Type B pancreatic cell (in vitro differentiated cells): ENCODE measurements around the gene YIF1B. TPM values are rescaled to one million over a fixed set of nuclear protein-coding genes. Genes with fewer than 3 reads are reported as not detected.

Source experiments
- DNase-seq: peaks from one replicate; pipeline ENCODE4 v3.0.0; 2021; ENCODE audit warnings: mixed read lengths; ENCODE audit not compliant: unreplicated experiment; ENCODE audit errors: extremely low spot score
- H3K27ac Mint-ChIP-seq: 2 replicates; pipeline ENCODE4 v1.8.0; 2021; ENCODE audit warnings: mild to moderate bottlenecking, mixed read lengths
- H3K27me3 Mint-ChIP-seq: 2 replicates; pipeline ENCODE4 v1.8.0; 2021; ENCODE audit warnings: mixed read lengths
- H3K36me3 Mint-ChIP-seq: 2 replicates; pipeline ENCODE4 v1.8.0; 2021; ENCODE audit warnings: mixed read lengths
- H3K4me1 Mint-ChIP-seq: one replicate; pipeline ENCODE4 v1.8.0; 2021; ENCODE audit warnings: mixed read lengths; ENCODE audit not compliant: unreplicated experiment
- H3K4me3 Mint-ChIP-seq: 2 replicates; pipeline ENCODE4 v1.8.0; 2021; ENCODE audit warnings: mild to moderate bottlenecking, mixed read lengths
- H3K9me3 Mint-ChIP-seq: 2 replicates; pipeline ENCODE4 v1.8.0; 2021; ENCODE audit warnings: mixed read lengths
- total RNA-seq: library from RNA; stranded (reverse); gene quantifications from 2 replicates; pipeline ENCODE4 v1.2.1, GENCODE V29; 2021; ENCODE audit warnings: low replicate concordance
- TF ChIP-seq, protein P1 (sequence below): fragments of 200-600 bp; sonication (generic); conservative IDR thresholded peaks from 2 replicates; pipeline ENCODE4 v1.5.0; 2021; ENCODE audit warnings: antibody characterized with exemption, mild to moderate bottlenecking

Gene YIF1B
- total RNA-seq, 1 donor from 2014 or later: 41.0 TPM

- no peak for DNase-seq
- Mint-ChIP-seq H3K27ac (peak overlapping the region; percentile 63), H3K4me3 (peak overlapping the region; percentile 61), H3K27me3 (peaks cover 20% of the 10 kb centered on the region), H3K9me3 (no peaks in the 10 kb centered on the region), H3K36me3 (no peaks in the 10 kb centered on the region), H3K4me1 (peaks cover 30% of the 10 kb centered on the region)
- TF ChIP-seq, protein P1, sequence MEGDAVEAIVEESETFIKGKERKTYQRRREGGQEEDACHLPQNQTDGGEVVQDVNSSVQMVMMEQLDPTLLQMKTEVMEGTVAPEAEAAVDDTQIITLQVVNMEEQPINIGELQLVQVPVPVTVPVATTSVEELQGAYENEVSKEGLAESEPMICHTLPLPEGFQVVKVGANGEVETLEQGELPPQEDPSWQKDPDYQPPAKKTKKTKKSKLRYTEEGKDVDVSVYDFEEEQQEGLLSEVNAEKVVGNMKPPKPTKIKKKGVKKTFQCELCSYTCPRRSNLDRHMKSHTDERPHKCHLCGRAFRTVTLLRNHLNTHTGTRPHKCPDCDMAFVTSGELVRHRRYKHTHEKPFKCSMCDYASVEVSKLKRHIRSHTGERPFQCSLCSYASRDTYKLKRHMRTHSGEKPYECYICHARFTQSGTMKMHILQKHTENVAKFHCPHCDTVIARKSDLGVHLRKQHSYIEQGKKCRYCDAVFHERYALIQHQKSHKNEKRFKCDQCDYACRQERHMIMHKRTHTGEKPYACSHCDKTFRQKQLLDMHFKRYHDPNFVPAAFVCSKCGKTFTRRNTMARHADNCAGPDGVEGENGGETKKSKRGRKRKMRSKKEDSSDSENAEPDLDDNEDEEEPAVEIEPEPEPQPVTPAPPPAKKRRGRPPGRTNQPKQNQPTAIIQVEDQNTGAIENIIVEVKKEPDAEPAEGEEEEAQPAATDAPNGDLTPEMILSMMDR: no peak
These were observed 62.0 kb downstream of the YIF1B start for GRCh38 chr19:38253788-38254187.

Other genes with a start within 250 kb of the YIF1B start
- 0.93 and 12.6 TPM in 2 replicates for gene DPF1, start 91.7 kb downstream of the YIF1B start, total RNA-seq
- gene PPP1R14A, start 59.6 kb downstream of the YIF1B start, total RNA-seq: 14.9 and 20.7 TPM in 2 replicates
- 243 and 526 TPM in 2 replicates for gene SPINT2, start 51.4 kb downstream of the YIF1B start, total RNA-seq
- 46.8 and 270 TPM in 2 replicates for gene C19orf33, start 11.7 kb downstream of the YIF1B start, total RNA-seq
- gene KCNK6, start 3.9 kb upstream of the YIF1B start, total RNA-seq: 5.2 and 14.4 TPM in 2 replicates
- 5.2 and 11.9 TPM in 2 replicates for gene CATSPERG, start 19.9 kb upstream of the YIF1B start, total RNA-seq
- 159 and 176 TPM in 2 replicates for gene PSMD8, start 58.6 kb upstream of the YIF1B start, total RNA-seq
- gene GGN, start 72.1 kb upstream of the YIF1B start, total RNA-seq: 1.1 and 1.5 TPM in 2 replicates
- 4.2 and 5.5 TPM in 2 replicates for gene SPRED3, start 72.8 kb upstream of the YIF1B start, total RNA-seq
- 25.2 and 27.3 TPM in 2 replicates for gene FAM98C, start 87.1 kb upstream of the YIF1B start, total RNA-seq
- gene RASGRP4, start 110.3 kb upstream of the YIF1B start, total RNA-seq: not detected in 2 replicates
- gene RYR1, start 117.7 kb upstream of the YIF1B start, total RNA-seq: 3.3 and 9.3 TPM in 2 replicates